Measurements from ENCODE around the gene GATAD2A. TPM values are rescaled to one million over a fixed set of nuclear protein-coding genes. Genes with fewer than 3 reads are reported as not detected.
A peak's percentile ranks its signal among the peaks of the same experiment; 100 is the strongest.

Gene GATAD2A
- total and polyA plus RNA-seq, 7 experiments from 2014 or later = 11.3 to 123 (median 102) TPM

DNA sequence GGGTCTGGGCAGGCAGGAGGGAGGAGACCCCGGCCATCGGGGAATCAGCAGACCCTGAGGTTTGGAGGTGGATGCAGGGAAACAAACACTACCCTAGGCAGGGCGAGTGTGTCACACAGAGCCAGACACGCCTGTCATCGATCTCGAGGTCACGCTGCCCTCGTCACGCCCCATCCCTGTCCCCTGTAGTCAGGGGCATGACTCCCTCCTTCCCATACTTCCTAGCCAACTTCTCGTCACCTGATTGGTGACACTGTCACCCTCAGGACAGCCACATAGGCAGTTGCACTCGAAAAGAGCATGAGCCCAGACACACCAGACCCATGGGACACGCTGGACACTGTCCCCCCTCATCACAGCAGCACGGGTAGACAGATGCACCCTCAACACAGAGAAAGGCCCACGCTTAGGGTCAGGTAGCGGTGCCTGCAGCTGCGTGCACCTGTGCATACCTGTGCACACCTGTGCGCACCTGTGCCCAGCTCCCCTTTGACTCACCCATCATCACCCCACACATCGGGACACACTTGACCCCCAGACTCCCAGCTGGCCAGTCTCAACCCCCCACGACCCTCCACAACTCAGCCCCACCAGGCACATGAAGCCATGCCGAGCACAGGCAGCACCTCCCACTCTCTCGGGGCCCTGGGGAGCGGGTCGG, 144.5 kb downstream of the GATAD2A start:
- no peak for DNase-seq
- peak; percentile 31 for ATAC-seq
- peak overlapping the region in 1 of 9 donors; percentile 55 for H3K27ac Mint-ChIP-seq
- Histone ChIP-seq H3K9me3 (ENCODE audit: control insufficient read depth in 2 of 3, low read length in 3 of 3) (no peaks in the 10 kb centered on the region), H3K4me1 (ENCODE audit: control insufficient read depth in 2 of 2, insufficient read depth in 2 of 2, low read length in 2 of 2) (no peaks in the 10 kb centered on the region), H3K27ac (ENCODE audit: low read depth, low read length) (no peak overlapping the region), H3K4me3 (ENCODE audit: low read length) (no peak overlapping the region), H3K36me3 (ENCODE audit: control insufficient read depth in 2 of 3, insufficient read depth in 3 of 3, low read length in 3 of 3) (no peaks in the 10 kb centered on the region), H3K27me3 (ENCODE audit: control insufficient read depth in 2 of 2, insufficient read depth in 2 of 2, low read length in 2 of 2) (no peaks in the 10 kb centered on the region)
- H3K27me3 Mint-ChIP-seq = no peaks in the 10 kb centered on the region
- ChIA-PET POLR2A (no interaction called here), CTCF (interaction anchor here (0.5 to 1.1 kb wide), 2 partner anchors 10 to 55 kb away, joined by 3 read pairs; no protein-coding TSS in a partner anchor)
- no peaks in the 10 kb centered on the region for H3K36me3 Mint-ChIP-seq
- no peaks in the 10 kb centered on the region for H3K9me3 Mint-ChIP-seq
- peaks cover 0 to 8% (median 3%) of the 10 kb centered on the region in 7 donors for H3K4me1 Mint-ChIP-seq
- intact Hi-C loops (cut with micrococcal nuclease) = loop anchor here in 1 of 2 donors (5.0 kb wide), 1 partner anchor 47 kb away; no protein-coding TSS in a partner anchor
- no peak overlapping the region for H3K4me3 Mint-ChIP-seq

DNA sequence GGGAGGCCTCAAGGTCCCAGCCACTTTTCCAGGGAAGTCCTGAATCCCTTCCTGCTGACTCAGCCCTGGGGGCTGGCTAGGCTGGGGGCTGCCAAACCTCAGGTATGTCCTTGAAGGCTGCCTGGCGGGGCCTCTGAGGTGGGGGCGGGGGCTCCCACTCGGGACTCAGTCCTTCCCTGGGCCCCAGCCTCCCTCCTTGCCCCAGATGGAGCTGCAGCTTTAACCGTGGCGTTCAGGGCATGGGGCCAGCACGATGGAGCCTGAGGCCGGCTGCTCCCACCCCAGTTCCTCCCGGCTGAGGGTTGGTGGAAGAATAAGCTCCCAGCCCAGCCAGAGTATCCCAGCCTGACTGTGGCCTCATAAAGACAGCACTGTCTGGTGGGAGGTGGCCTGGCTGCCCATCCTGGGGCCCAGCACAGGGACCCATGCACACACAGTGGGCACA, 145.0 kb downstream of the GATAD2A start:
- no peaks in the 10 kb centered on the region for H3K9me3 ChIP-seq (ENCODE audit: control insufficient read depth in 2 of 3, low read length in 3 of 3)
- intact Hi-C loops (cut with micrococcal nuclease) = loop anchor here in 1 of 2 donors (5.0 kb wide), 1 partner anchor 47 kb away; no protein-coding TSS in a partner anchor
- no peak overlapping the region for H3K4me3 Mint-ChIP-seq
- H3K27ac Mint-ChIP-seq = no peak overlapping the region
- H3K27me3 ChIP-seq (ENCODE audit: control insufficient read depth in 2 of 2, insufficient read depth in 2 of 2, low read length in 2 of 2) = no peaks in the 10 kb centered on the region
- peaks cover 0 to 8% (median 3%) of the 10 kb centered on the region in 7 donors for H3K4me1 Mint-ChIP-seq
- H3K36me3 ChIP-seq (ENCODE audit: control insufficient read depth in 2 of 3, insufficient read depth in 3 of 3, low read length in 3 of 3) = no peaks in the 10 kb centered on the region
- ATAC-seq = no peak
- H3K9me3 Mint-ChIP-seq = no peaks in the 10 kb centered on the region
- no peak overlapping the region for H3K27ac ChIP-seq (ENCODE audit: low read depth, low read length)
- no peaks in the 10 kb centered on the region for H3K36me3 Mint-ChIP-seq
- no peaks in the 10 kb centered on the region for H3K27me3 Mint-ChIP-seq
- ChIA-PET CTCF (interaction anchor here (1.3 kb wide), 1 partner anchor 10 kb away, joined by 6 read pairs; no protein-coding TSS in a partner anchor), POLR2A (interaction anchor here (0.9 kb wide), 1 partner anchor 54 kb away, joined by 3 read pairs; no protein-coding TSS in a partner anchor)
- H3K4me1 ChIP-seq (ENCODE audit: control insufficient read depth in 2 of 2, insufficient read depth in 2 of 2, low read length in 2 of 2) = no peaks in the 10 kb centered on the region
- no peak for DNase-seq
- no peak overlapping the region for H3K4me3 ChIP-seq (ENCODE audit: low read length)

DNA sequence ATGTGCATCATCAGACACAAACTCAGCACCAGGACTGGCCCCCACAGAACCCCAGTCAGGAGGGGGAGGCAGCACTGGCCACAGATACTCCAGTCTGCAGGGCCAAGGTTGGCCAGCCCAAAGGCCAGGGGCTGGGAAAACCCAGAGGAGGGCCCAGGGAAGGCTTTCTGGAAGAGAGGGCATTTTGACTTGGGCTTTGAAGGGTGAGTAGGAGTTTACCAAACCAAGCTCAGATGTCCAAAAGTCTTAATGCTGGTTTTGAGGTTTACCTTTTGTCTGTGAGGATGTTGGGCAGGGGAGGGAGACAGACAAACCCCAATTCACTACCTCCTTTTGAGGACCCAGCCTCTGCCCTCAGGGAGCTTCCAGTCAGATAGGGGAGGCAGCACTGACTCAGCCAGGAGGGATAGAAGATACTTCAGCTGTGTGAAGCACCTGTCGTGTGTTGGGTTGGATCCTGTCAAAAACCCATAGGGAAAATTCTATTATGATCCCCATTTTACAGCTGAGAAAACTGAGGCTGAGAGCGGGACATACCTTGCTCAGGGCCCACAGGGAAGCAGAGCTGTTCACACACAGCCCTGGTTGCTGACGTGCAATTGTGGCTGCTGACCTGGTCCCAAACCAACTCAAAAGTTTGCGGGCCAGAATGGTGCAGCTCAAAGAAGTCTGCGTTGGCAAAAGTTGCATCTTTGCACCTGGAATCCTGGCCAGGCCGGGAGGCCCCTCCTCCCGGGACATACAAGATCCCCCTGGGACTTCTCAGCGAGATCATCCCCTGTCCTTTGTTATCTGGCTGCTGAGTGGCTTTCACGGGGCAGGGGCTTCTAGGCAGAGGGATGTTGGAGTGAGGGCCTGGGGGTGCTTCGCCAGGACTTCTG, 145.7 kb downstream of the GATAD2A start:
- CTCF ChIA-PET = interaction anchor here (1.1 to 1.3 kb wide), 2 partner anchors 9 to 93 kb away, joined by 3 to 6 read pairs; no protein-coding TSS in a partner anchor
- Mint-ChIP-seq H3K4me3 (no peak overlapping the region), H3K36me3 (no peaks in the 10 kb centered on the region), H3K4me1 (peaks cover 0 to 8% (median 3%) of the 10 kb centered on the region in 7 donors), H3K27me3 (no peaks in the 10 kb centered on the region), H3K9me3 (no peaks in the 10 kb centered on the region), H3K27ac (no peak overlapping the region)
- H3K4me3 ChIP-seq (ENCODE audit: low read length) = no peak overlapping the region
- H3K4me1 ChIP-seq (ENCODE audit: control insufficient read depth in 2 of 2, insufficient read depth in 2 of 2, low read length in 2 of 2) = no peaks in the 10 kb centered on the region
- DNase-seq = no peak
- intact Hi-C loops (cut with micrococcal nuclease) = loop anchor here in 1 of 2 donors (5.0 kb wide), 1 partner anchor 46 kb away; no protein-coding TSS in a partner anchor
- no peaks in the 10 kb centered on the region for H3K36me3 ChIP-seq (ENCODE audit: control insufficient read depth in 2 of 3, insufficient read depth in 3 of 3, low read length in 3 of 3)
- no peaks in the 10 kb centered on the region for H3K9me3 ChIP-seq (ENCODE audit: control insufficient read depth in 2 of 3, low read length in 3 of 3)
- H3K27ac ChIP-seq (ENCODE audit: low read depth, low read length) = no peak overlapping the region
- POLR2A ChIA-PET = interaction anchor here (0.9 to 1.7 kb wide), 3 partner anchors 53 to 93 kb away, joined by 3 to 4 read pairs (median 3); no protein-coding TSS in a partner anchor
- no peaks in the 10 kb centered on the region for H3K27me3 ChIP-seq (ENCODE audit: control insufficient read depth in 2 of 2, insufficient read depth in 2 of 2, low read length in 2 of 2)
- ATAC-seq = no peak

DNA sequence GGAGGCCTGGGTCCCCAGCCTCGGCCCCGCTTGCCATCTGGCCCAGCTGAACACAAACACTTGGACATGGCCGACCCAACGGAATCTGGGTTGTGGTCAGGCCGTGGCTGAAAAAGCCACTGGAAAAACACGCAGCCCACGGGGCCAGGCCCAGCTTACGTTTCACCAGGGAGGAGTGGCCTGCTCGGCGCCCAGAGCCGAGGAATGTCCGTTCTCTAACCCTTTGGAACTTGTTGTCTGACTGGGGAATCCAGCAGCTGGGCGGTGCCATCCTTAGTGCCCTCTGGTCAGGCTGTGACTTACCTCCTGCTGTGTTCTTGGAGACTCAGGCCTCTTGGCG, 146.3 kb downstream of the GATAD2A start:
- Mint-ChIP-seq H3K36me3 (no peaks in the 10 kb centered on the region), H3K9me3 (no peaks in the 10 kb centered on the region), H3K4me1 (peaks cover 0 to 8% (median 3%) of the 10 kb centered on the region in 7 donors), H3K27ac (no peak overlapping the region), H3K27me3 (no peaks in the 10 kb centered on the region), H3K4me3 (no peak overlapping the region)
- Histone ChIP-seq H3K9me3 (ENCODE audit: control insufficient read depth in 2 of 3, low read length in 3 of 3) (no peaks in the 10 kb centered on the region), H3K27ac (ENCODE audit: low read depth, low read length) (no peak overlapping the region), H3K4me3 (ENCODE audit: low read length) (no peak overlapping the region), H3K27me3 (ENCODE audit: control insufficient read depth in 2 of 2, insufficient read depth in 2 of 2, low read length in 2 of 2) (no peaks in the 10 kb centered on the region), H3K4me1 (ENCODE audit: control insufficient read depth in 2 of 2, insufficient read depth in 2 of 2, low read length in 2 of 2) (no peaks in the 10 kb centered on the region), H3K36me3 (ENCODE audit: control insufficient read depth in 2 of 3, insufficient read depth in 3 of 3, low read length in 3 of 3) (no peaks in the 10 kb centered on the region)
- ATAC-seq (no peak), DNase-seq (no peak)
- POLR2A ChIA-PET = interaction anchor here (1.0 to 1.7 kb wide), 2 partner anchors 75 to 92 kb away, joined by 3 to 4 read pairs; no protein-coding TSS in a partner anchor
- CTCF ChIA-PET = interaction anchor here (1.1 to 1.3 kb wide), 2 partner anchors 8 to 93 kb away, joined by 3 to 6 read pairs; no protein-coding TSS in a partner anchor
- intact Hi-C loops (cut with micrococcal nuclease) = loop anchor here in 1 of 2 donors (5.0 kb wide), 1 partner anchor 45 kb away; no protein-coding TSS in a partner anchor

DNA sequence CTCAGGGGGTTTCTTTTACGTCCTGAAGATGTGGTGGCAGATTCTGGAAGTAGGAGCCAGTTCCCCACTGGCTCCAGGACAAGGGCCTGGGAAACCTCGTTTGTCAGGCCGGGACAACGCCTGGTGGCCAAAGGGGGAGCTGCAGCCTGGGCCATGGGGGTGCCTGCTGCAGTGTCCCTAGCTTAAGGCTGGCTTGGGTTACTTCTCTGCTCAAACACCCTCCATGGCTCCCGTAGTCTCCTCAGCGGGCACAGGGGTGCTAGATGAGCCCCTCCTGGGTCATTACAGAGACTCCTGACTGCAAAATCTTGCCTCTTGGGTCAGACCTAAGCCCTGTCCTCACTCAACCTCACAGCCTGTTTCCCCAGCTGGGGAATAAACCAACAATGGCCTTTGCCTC, 147.3 kb downstream of the GATAD2A start:
- Histone ChIP-seq H3K27ac (ENCODE audit: low read depth, low read length) (no peak overlapping the region), H3K9me3 (ENCODE audit: control insufficient read depth in 2 of 3, low read length in 3 of 3) (no peaks in the 10 kb centered on the region), H3K27me3 (ENCODE audit: control insufficient read depth in 2 of 2, insufficient read depth in 2 of 2, low read length in 2 of 2) (no peaks in the 10 kb centered on the region), H3K4me1 (ENCODE audit: control insufficient read depth in 2 of 2, insufficient read depth in 2 of 2, low read length in 2 of 2) (no peaks in the 10 kb centered on the region), H3K36me3 (ENCODE audit: control insufficient read depth in 2 of 3, insufficient read depth in 3 of 3, low read length in 3 of 3) (no peaks in the 10 kb centered on the region), H3K4me3 (ENCODE audit: low read length) (no peak overlapping the region)
- CTCF ChIA-PET = interaction anchor here (0.8 to 4.0 kb wide), 5 partner anchors 21 to 92 kb away, joined by 3 to 24 read pairs (median 5); no protein-coding TSS in a partner anchor
- Mint-ChIP-seq H3K27ac (no peak overlapping the region), H3K9me3 (no peaks in the 10 kb centered on the region), H3K36me3 (peaks cover 0 to 1% (median 0%) of the 10 kb centered on the region in 5 donors), H3K4me1 (peaks cover 0 to 8% (median 3%) of the 10 kb centered on the region in 7 donors), H3K4me3 (no peak overlapping the region), H3K27me3 (no peaks in the 10 kb centered on the region)
- DNase-seq = no peak
- ATAC-seq = peak; percentile 48
- intact Hi-C loops (cut with micrococcal nuclease) = loop anchor here in 1 of 2 donors (5.0 kb wide), 1 partner anchor 45 kb away; no protein-coding TSS in a partner anchor
- POLR2A ChIA-PET = interaction anchor here (1.7 to 1.9 kb wide), 2 partner anchors 46 to 74 kb away, joined by 4 to 5 read pairs; no protein-coding TSS in a partner anchor

DNA sequence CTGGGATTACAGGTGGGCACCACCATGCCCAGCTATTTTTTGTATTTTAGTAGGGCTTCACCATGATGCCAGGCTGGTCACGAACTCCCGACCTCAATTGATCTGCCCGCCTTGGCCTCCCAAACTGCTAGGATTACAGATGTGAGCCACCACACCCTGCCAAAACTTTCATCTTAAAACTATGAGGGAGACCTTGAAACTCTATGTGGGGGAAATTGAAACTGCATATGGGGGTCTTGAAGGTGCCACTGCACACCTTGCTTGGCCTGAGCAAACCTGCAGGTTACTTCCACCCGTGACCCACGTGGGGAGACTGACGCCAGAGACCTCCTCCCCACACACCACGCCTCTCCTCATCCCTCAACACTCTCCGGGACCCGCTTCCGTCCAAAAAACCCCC, 148.2 kb downstream of the GATAD2A start:
- ATAC-seq (no peak), DNase-seq (no peak)
- POLR2A ChIA-PET = interaction anchor here (0.7 to 1.9 kb wide), 5 partner anchors 22 to 115 kb away, joined by 3 to 11 read pairs (median 5); partner anchors contain the start of genes LPAR2 and ZNF101
- H3K36me3 Mint-ChIP-seq = peaks cover 0 to 6% (median 0%) of the 10 kb centered on the region in 5 donors
- no peaks in the 10 kb centered on the region for H3K27me3 Mint-ChIP-seq
- H3K27me3 ChIP-seq (ENCODE audit: control insufficient read depth in 2 of 2, insufficient read depth in 2 of 2, low read length in 2 of 2) = no peaks in the 10 kb centered on the region
- CTCF ChIA-PET = interaction anchor here (0.6 to 4.0 kb wide), 8 partner anchors 15 to 66 kb away, joined by 3 to 24 read pairs (median 4); partner anchors contain the start of gene PBX4
- peaks cover 2 to 9% (median 6%) of the 10 kb centered on the region in 7 donors for H3K4me1 Mint-ChIP-seq
- H3K4me3 ChIP-seq (ENCODE audit: low read length) = no peak overlapping the region
- H3K27ac Mint-ChIP-seq = no peak overlapping the region
- intact Hi-C loops (cut with micrococcal nuclease) = loop anchor here (2.0 to 5.0 kb wide), 3 partner anchors 21 to 89 kb away; partner anchors contain the start of gene GMIP (in 1 of the 2)
- H3K4me3 Mint-ChIP-seq = no peak overlapping the region
- no peak overlapping the region for H3K27ac ChIP-seq (ENCODE audit: low read depth, low read length)
- H3K9me3 ChIP-seq (ENCODE audit: control insufficient read depth in 2 of 3, low read length in 3 of 3) = no peaks in the 10 kb centered on the region
- no peaks in the 10 kb centered on the region for H3K36me3 ChIP-seq (ENCODE audit: control insufficient read depth in 2 of 3, insufficient read depth in 3 of 3, low read length in 3 of 3)
- H3K4me1 ChIP-seq (ENCODE audit: control insufficient read depth in 2 of 2, insufficient read depth in 2 of 2, low read length in 2 of 2) = no peaks in the 10 kb centered on the region
- H3K9me3 Mint-ChIP-seq = no peaks in the 10 kb centered on the region
